Measurements from ENCODE around the gene SMYD2.
"Not testable (repeated sequence)": the region's sequence is repeated elsewhere in the genome, so short reads cannot be mapped to it uniquely, and the experiment has no call there.

The SMYD2 gene

DNA sequence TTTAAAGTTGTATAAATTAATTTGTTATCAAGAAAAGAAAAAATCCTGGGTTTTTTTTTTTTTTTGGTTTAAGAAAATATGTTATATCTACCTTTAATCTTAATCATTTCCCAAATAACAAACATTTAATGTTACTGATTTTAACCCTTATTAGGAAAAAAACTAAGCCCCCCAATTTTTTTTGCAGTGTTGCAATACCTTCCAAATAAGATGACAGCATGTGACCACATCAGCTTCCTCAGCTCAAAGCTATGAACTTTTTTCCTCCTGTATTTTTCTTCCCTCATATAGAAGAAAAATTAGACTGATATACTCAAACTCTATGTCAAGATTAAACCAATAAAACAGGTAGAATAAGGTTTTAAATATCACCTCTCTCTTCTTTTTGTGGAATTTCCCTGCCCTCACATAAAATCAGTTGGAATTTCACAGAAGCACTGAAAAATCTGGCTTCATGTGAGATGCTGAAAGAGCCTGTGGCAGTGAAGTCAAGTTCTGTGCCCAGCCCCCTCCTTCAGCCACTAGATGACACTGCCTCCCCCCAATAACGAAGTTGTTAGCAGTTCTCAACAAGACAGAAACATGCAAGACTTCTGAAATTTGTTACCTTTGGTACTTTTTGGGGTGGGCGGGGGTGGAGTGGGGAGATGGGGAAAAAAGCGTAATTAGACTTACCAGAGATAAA is 9.6 kb upstream of the SMYD2 start:
- TF ChIP-seq, protein P1, sequence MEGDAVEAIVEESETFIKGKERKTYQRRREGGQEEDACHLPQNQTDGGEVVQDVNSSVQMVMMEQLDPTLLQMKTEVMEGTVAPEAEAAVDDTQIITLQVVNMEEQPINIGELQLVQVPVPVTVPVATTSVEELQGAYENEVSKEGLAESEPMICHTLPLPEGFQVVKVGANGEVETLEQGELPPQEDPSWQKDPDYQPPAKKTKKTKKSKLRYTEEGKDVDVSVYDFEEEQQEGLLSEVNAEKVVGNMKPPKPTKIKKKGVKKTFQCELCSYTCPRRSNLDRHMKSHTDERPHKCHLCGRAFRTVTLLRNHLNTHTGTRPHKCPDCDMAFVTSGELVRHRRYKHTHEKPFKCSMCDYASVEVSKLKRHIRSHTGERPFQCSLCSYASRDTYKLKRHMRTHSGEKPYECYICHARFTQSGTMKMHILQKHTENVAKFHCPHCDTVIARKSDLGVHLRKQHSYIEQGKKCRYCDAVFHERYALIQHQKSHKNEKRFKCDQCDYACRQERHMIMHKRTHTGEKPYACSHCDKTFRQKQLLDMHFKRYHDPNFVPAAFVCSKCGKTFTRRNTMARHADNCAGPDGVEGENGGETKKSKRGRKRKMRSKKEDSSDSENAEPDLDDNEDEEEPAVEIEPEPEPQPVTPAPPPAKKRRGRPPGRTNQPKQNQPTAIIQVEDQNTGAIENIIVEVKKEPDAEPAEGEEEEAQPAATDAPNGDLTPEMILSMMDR (IDR thresholded peaks at IDR 0.05; ENCODE audit: insufficient read depth, low read depth, low read length, missing control alignments): no peak
- no peak overlapping the region for H3K4me3 ChIP-seq (ENCODE audit: low read length)
- DNase-seq (ENCODE audit: low read depth): no peak

DNA sequence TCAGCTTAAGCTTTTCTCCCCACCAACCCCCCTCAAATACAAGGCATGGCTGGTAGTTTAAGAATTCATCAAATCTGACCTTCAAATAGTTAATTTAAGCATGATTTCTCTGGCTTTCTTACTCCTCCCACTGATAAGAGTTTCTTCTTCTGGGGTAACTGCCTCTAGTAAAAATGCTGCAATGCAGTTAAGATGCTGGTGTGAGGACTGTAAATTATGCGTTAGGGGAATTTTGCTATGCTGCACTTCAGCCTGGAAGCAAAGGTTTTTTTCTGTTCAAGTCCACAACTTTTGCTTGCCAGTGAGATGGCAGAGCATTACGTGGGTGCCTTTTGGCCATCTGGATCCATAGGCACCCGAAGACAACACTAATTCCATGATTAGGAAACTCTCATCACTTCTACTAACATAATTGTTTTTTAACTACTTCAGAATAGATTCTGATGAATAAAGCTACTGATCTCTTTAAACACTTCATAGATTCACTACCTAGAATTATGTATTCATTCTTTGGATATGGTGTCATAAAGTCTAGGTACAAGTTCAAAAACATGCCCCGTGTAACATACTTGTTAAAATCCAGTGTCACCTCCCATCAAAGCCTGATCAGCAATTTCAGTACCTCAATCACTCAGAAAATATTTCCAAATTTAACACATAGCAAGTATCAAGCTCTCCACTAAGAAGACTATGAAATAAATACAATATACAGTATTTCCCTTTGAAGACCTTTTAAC is 8.8 kb upstream of the SMYD2 start:
- no peak overlapping the region for H3K4me3 ChIP-seq (ENCODE audit: low read length)
- TF ChIP-seq, protein P1 (IDR thresholded peaks at IDR 0.05; ENCODE audit: insufficient read depth, low read depth, low read length, missing control alignments): no peak
- DNase-seq (ENCODE audit: low read depth): no peak

DNA sequence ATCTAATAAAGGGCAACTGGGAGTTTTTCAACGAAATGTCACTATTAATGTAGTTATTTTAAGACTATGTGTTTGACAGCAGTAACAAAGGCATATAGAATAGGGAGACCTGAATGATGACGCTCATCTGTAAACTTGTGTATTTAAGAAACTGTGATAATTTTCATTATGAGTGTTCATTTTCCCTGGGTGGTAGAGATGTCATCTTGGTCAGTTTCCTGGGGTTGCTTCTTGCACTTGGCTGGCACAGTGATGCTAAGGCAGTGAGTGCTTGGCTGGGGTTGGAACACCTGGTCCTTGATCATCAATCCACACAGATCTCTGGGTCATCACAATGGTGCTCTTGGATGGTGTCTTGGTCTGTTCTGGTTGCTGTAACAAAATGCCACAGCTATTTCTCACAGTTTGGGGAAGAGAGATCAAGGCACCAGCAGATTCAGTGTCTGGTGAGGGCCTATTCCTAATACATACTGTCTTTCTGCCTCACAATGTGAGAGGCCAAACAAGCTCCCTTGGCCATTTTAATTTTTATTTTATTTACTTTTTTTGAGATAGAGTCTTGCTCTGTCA is 7.9 kb upstream of the SMYD2 start:
- TF ChIP-seq, protein P1 (IDR thresholded peaks at IDR 0.05; ENCODE audit: insufficient read depth, low read depth, low read length, missing control alignments): no peak
- DNase-seq (ENCODE audit: low read depth): no peak
- H3K4me3 ChIP-seq (ENCODE audit: low read length): no peak overlapping the region

DNA sequence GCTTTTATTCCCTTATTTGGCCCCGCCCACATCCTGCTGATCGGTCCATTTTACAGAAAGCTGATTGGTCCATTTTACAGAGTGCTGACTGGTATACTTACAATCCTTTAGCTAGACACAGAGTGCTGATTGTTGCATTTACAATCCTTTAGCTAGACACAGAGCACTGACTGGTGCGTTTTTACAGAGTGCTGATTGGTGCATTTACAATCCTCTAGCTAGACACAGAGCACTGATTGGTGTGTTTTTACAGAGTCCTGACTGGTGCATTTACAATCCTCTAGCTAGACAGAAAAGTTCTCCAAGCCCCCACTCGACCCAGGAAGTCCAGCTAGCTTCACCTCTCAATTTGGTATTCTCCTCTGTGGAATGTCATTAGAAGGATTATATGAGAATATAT is 5.3 kb upstream of the SMYD2 start:
- H3K4me3 ChIP-seq (ENCODE audit: low read length); DNase-seq (ENCODE audit: low read depth): not testable (repeated sequence)

DNA sequence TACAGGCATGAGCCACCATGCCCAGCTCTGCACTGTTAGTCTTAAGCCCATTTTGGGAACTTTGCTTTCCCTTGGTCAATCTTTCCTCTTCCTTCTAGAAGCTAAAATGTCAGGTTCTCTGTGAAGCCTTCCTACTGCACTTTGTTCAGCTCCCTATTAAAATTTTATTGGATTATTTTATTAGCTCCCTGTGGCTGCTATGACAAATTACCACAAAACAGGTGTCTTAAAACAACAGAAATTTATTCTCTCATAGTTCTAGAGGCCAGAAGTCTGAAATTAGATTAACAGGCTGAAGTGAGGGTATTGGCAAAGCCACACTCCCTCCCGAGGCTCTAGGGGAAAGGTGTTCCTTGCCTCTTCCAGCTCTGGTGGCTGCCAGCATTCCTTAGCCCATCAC is 4.2 kb upstream of the SMYD2 start:
- TF ChIP-seq, protein P1 (IDR thresholded peaks at IDR 0.05; ENCODE audit: insufficient read depth, low read depth, low read length, missing control alignments): no peak
- no peak for DNase-seq (ENCODE audit: low read depth)
- no peak overlapping the region for H3K4me3 ChIP-seq (ENCODE audit: low read length)

DNA sequence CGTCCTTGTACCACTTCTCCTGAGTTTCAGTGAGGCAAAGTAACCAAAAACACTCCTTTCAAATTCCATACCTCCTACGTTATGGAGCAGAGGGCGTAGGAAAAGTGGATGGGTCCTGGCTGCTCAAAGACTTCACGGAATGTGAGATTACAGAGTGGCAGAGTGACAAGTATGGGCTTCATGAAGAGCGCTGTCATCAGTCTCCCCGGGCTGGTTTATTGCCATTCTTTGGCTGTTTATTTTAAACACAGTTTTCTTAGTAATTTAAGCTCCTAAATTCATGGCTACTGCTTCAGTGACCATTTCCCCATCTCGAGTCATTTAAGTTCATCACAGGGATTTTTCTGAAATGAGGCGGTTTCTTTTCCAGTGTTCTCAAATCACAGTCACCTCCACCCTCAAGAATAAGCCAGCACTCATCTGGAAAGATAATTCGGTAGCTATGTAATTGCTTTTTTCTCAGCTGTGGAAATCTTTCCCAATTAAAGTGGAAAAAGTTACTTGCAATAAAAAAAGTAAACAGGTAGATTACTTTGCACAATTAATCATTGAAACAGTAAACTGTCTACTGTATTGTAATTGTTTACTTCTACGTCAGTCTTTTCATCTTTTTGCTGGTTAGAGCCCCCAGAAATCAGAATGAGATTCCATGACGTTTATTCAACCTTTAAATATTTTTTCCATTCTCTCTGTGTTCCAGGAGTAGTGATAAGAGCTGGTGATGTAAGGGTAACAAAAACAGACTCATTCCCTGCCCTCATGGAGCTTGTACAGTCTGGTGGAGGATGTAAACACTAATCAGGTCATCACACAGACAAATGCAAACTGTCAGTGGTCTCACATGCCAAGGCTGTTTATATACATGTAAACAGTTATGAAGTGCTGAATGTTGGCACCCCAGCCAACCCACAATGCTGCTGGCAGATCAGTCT is 3.0 kb upstream of the SMYD2 start:
- TF ChIP-seq, protein P1 (IDR thresholded peaks at IDR 0.05; ENCODE audit: insufficient read depth, low read depth, low read length, missing control alignments): no peak
- no peak for DNase-seq (ENCODE audit: low read depth)
- H3K4me3 ChIP-seq (ENCODE audit: low read length): no peak overlapping the region
